Heart left ventricle (tissue), 13 donors: Measurements from ENCODE around the gene SLC29A3.

ENCODE experiments used
- CTCF ChIP-seq, 12 donors: fragments of 200-600 bp; sonication (generic) in 4 of 12; IDR thresholded peaks; one replicate each; pipeline versions ENCODE4 v1.5.0 to v1.8.0; 2018 to 2022; ENCODE audit warnings: antibody characterized with exemption in 12 of 12, mild to moderate bottlenecking in 5 of 12
- POLR2A ChIP-seq, 2 donors: fragments of 450-650 bp; IDR thresholded peaks; one replicate each; pipeline ENCODE4 v1.6.1; 2017; ENCODE audit warnings: antibody characterized with exemption in 2 of 2, mild to moderate bottlenecking in 2 of 2, moderate library complexity in 2 of 2
- donor health status: ischemic (EF 13 %, LVEDD 7.1; RV severe dilation, severe dysfunction).
- donor health status: DM: no; HTN: yes; CAD: no.
- donor health status: DM: no; HTN: no; CAD: no.
- donor health status: ischemic (EF 25% LVEDD 6.9; RV normal size, moderate dysfunction).
- donor health status: ischemic (EF 25% LVEDD 5.7; RV mildly dilated, moderate dysfunction).
- donor health status: ischemic (EF 35%, LVEDD 5.7; RV mildly dilated, moderate dysfunction).
- donor health status: nonischemic (EF 11% LVEDD 7.7; RV severe dilation, severe dysfunction).
- donor health status: DM: yes; HTN: yes; CAD: no.
- donor health status: PGD.
- donor health status: ischemic (EF 29% LVEDD 5.4; RV normal size, mild dysfunction).
- donor health status: nonischemic (EF 23%, LVEDD 6.1; RV moderate dilation, normal function).

GRCh38 chr10:71361581-71361980 lies 42.5 kb downstream of the SLC29A3 start:
- no peak for TF ChIP-seq POLR2A (IDR thresholded peaks at IDR 0.05)
- no peak for TF ChIP-seq CTCF (IDR thresholded peaks at IDR 0.05)
